ENCODE data around the gene SEMA4F.

GRCh38 chr2:74646834-74647482 lies 7.1 kb upstream of the SEMA4F start:
- TF ChIP-seq CTCF (IDR thresholded peaks at IDR 0.05) (no peak), POLR2A (IDR thresholded peaks at IDR 0.05; ENCODE audit: low read depth) (no peak), POLR2AphosphoS5 (IDR thresholded peaks at IDR 0.05) (no peak), EP300 (IDR thresholded peaks at IDR 0.05) (no peak)
